Fibroblast of lung (primary cell): ENCODE data around the gene NCAPD2. TPM values are rescaled to one million over a fixed set of nuclear protein-coding genes. Genes with fewer than 3 reads are reported as not detected.
"Not testable (repeated sequence)": the region's sequence is repeated elsewhere in the genome, so short reads cannot be mapped to it uniquely, and the experiment has no call there.

ENCODE experiments used
- DNase-seq, 2 donors: peaks; one replicate each; pipeline versions ENCODE4 v3.0.0 to v3.0.0-alpha.2; 2010; ENCODE audit warnings: low read depth in 2 of 2
- H2AFZ ChIP-seq: 2 replicates; pipeline ENCODE4 v1.5.1; 2012; ENCODE audit warnings: low read length, control low read depth, inconsistent platforms
- H3K27ac ChIP-seq: 2 replicates; pipeline ENCODE4 v1.5.1; 2011; ENCODE audit warnings: low read length, control low read depth; ENCODE audit not compliant: insufficient read depth
- H3K27me3 ChIP-seq: 2 replicates; pipeline ENCODE4 v1.5.1; 2011; ENCODE audit warnings: mild to moderate bottlenecking, low read length; ENCODE audit not compliant: control insufficient read depth, insufficient read depth
- H3K36me3 ChIP-seq: 2 replicates; pipeline ENCODE4 v1.5.1; 2011; ENCODE audit warnings: low read length; ENCODE audit not compliant: control insufficient read depth, insufficient read depth
- H3K4me1 ChIP-seq: 2 replicates; pipeline ENCODE4 v1.5.1; 2011; ENCODE audit warnings: low read length; ENCODE audit not compliant: control insufficient read depth, insufficient read depth; ENCODE audit errors: extremely low read depth
- H3K4me2 ChIP-seq: 2 replicates; pipeline ENCODE4 v1.5.1; 2011; ENCODE audit warnings: low read length, control low read depth; ENCODE audit not compliant: insufficient read depth; ENCODE audit errors: extremely low read depth
- H3K4me3 ChIP-seq, 4 experiments: fragments of 200-600 bp in 1 of 4; sonication (generic) in 1 of 4; replicated peaks in 1 of 4; 2 replicates each; pipeline ENCODE4 v1.5.1; 2011 to 2016; ENCODE audit warnings: low read length in 4 of 4, low read depth in 3 of 4, mild to moderate bottlenecking in 3 of 4, control low read depth in 2 of 4, inconsistent platforms in 1 of 4, mixed read lengths in 1 of 4; ENCODE audit not compliant: insufficient read depth in 1 of 4; ENCODE audit errors: control extremely low read depth in 1 of 4
- H3K79me2 ChIP-seq: 2 replicates; pipeline ENCODE4 v1.5.1; 2012; ENCODE audit warnings: mild to moderate bottlenecking, low read length, inconsistent platforms; ENCODE audit not compliant: control insufficient read depth, insufficient read depth
- H3K9ac ChIP-seq: 2 replicates; pipeline ENCODE4 v1.5.1; 2011; ENCODE audit warnings: mild to moderate bottlenecking, low read length, control low read depth; ENCODE audit not compliant: insufficient read depth
- H3K9me3 ChIP-seq: 2 replicates; pipeline ENCODE4 v1.5.1; 2012; ENCODE audit warnings: low read depth, low read length; ENCODE audit not compliant: control insufficient read depth, insufficient read depth
- H4K20me1 ChIP-seq: 2 replicates; pipeline ENCODE4 v1.5.1; 2011; ENCODE audit warnings: low read length; ENCODE audit not compliant: control insufficient read depth, insufficient read depth; ENCODE audit errors: extremely low read depth
- EZH2 ChIP-seq: IDR thresholded peaks from 2 replicates; pipeline ENCODE4 v1.5.1; 2012; ENCODE audit warnings: low read length, control low read depth, mild to moderate bottlenecking; ENCODE audit errors: missing control alignments
- polyA plus RNA-seq, 2 donors: library from polyadenylated mRNA; depleted of rRNA in 1 of 2; stranded (reverse) in 1 of 2; unstranded in 1 of 2; fragments of >200 nt; gene quantifications; 2 replicates each; pipeline ENCODE4 v1.2.1, GENCODE V29; 2011 to 2012; ENCODE audit warnings: missing spikeins in 1 of 2
- total RNA-seq: library from RNA; depleted of rRNA; stranded (reverse); fragments of >200 nt; gene quantifications from 2 replicates; pipeline ENCODE4 v1.2.1, GENCODE V29; 2014
- TF ChIP-seq, protein P1 (sequence below), 2 donors: IDR thresholded peaks in 1 of 2; conservative IDR thresholded peaks in 1 of 2; 1 replicate in 1 of 2; 2 replicates in 1 of 2; pipeline ENCODE4 v1.5.1; 2011 to 2012; ENCODE audit warnings: low read length in 2 of 2, control low read depth in 1 of 2, inconsistent platforms in 1 of 2, low read depth in 1 of 2, mild to moderate bottlenecking in 1 of 2

NCAPD2 gene
- total and polyA plus RNA-seq, 2 donors (not counting 1 experiment from before 2014, with no cell fraction given) = 17.2 to 42.3 TPM

DNA sequence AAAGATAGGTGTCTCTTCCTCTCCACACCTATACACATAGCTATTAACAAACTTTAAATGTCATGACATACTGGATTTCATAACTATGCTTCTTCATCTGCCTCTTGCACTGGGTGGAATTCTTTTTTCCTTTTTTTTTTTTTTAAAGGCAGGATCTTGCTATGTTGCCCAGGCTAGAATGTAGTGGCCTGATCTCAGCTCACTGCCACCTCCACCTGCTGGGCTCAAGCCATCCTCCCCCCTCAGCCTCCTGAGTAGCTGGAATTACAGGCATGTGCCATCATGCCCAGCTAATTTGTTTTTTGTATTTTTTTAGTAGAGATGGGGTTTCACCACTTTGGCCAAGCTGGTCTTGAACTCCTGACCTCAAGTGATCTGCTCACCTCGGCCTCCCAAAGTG, 5.7 kb upstream of the NCAPD2 start:
- Histone ChIP-seq H3K9ac (no peak overlapping the region), H3K79me2 (peaks cover 9% of the 10 kb centered on the region), H3K4me2 (no peak overlapping the region), H3K27ac (no peak overlapping the region), H2AFZ (no peak overlapping the region), H3K9me3 (no peaks in the 10 kb centered on the region), H3K4me3 (no peak overlapping the region), H3K4me1 (peaks cover 3% of the 10 kb centered on the region), H3K36me3 (no peaks in the 10 kb centered on the region), H3K27me3 (no peaks in the 10 kb centered on the region), H4K20me1 (no peaks in the 10 kb centered on the region)
- TF ChIP-seq, protein P1, sequence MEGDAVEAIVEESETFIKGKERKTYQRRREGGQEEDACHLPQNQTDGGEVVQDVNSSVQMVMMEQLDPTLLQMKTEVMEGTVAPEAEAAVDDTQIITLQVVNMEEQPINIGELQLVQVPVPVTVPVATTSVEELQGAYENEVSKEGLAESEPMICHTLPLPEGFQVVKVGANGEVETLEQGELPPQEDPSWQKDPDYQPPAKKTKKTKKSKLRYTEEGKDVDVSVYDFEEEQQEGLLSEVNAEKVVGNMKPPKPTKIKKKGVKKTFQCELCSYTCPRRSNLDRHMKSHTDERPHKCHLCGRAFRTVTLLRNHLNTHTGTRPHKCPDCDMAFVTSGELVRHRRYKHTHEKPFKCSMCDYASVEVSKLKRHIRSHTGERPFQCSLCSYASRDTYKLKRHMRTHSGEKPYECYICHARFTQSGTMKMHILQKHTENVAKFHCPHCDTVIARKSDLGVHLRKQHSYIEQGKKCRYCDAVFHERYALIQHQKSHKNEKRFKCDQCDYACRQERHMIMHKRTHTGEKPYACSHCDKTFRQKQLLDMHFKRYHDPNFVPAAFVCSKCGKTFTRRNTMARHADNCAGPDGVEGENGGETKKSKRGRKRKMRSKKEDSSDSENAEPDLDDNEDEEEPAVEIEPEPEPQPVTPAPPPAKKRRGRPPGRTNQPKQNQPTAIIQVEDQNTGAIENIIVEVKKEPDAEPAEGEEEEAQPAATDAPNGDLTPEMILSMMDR (conservative IDR thresholded peaks at IDR 0.05 in 1 of 2, IDR thresholded peaks at IDR 0.05 in 1 of 2; ENCODE audit: low read depth in 1 of 2, low read length in 2 of 2) = no peak
- no peak for TF ChIP-seq EZH2
- DNase-seq = no peak

DNA sequence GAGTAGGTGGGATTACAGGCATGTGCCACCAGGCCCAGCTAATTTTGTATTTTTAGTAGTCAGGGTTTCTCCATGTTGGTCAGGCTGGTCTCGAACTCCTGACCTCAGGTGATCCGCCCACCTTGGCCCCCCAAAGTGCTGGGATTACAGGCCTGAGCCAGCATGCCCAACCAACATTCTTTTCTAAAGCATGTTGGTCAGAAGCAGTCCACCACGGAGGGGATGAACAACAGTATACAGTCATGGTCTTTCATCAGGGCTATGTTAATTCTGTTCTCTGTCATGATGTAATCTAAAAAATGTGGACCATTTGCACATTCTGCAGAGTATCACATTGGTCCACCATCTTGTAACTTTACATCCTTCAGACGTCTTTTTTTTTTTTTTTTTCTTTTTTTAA, 4.5 kb upstream of the NCAPD2 start:
- peaks cover 9% of the 10 kb centered on the region for H3K79me2 ChIP-seq
- no peaks in the 10 kb centered on the region for H3K36me3 ChIP-seq
- H3K27ac ChIP-seq = no peak overlapping the region
- no peaks in the 10 kb centered on the region for H3K9me3 ChIP-seq
- H3K4me1 ChIP-seq = peaks cover 3% of the 10 kb centered on the region
- no peak overlapping the region for H2AFZ ChIP-seq
- no peak overlapping the region for H3K4me2 ChIP-seq
- H3K27me3 ChIP-seq = no peaks in the 10 kb centered on the region
- TF ChIP-seq EZH2 = no peak
- TF ChIP-seq, protein P1 (conservative IDR thresholded peaks at IDR 0.05 in 1 of 2, IDR thresholded peaks at IDR 0.05 in 1 of 2; ENCODE audit: low read depth in 1 of 2, low read length in 2 of 2) = no peak
- no peaks in the 10 kb centered on the region for H4K20me1 ChIP-seq
- no peak overlapping the region for H3K9ac ChIP-seq
- H3K4me3 ChIP-seq = no peak overlapping the region
- DNase-seq = no peak

DNA sequence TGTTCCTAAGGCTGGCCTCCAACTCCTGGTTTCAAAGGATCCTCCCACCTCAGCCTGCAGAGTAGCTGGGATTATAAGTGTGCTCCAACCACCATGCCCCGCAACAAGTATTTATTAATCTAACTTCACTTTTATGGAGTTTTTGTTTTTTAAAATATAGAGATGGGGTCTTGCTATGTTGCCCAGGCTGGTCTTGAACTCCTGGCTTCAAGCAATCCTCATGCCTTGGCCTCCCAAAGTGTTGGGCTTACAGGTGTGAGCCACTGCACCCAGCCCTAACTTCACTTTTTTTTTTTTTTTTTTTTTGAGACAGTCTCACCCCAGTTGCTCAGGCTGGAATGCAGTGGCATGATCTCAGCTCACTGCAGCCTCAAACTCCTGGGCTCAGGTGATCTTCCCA, 3.2 kb upstream of the NCAPD2 start:
- H3K27me3 ChIP-seq, H3K9me3 ChIP-seq, H3K36me3 ChIP-seq, H3K4me3 ChIP-seq, H3K9ac ChIP-seq, DNase-seq, H3K27ac ChIP-seq, H3K4me2 ChIP-seq, H4K20me1 ChIP-seq, H2AFZ ChIP-seq, H3K4me1 ChIP-seq: not testable (repeated sequence)
- peaks cover 20% of the 10 kb centered on the region for H3K79me2 ChIP-seq
